ENCODE results near the gene ARPIN. TPM values are rescaled to one million over a fixed set of nuclear protein-coding genes. Genes with fewer than 3 reads are reported as not detected.

Gene ARPIN
- total and polyA plus RNA-seq, 2 experiments from 2014 or later: 0.79 to 2.8 TPM

GRCh38 chr15:89904519-89904918 lies 8.2 kb downstream of the ARPIN start (continued):
- TF ChIP-seq ETS1 (IDR thresholded peaks at IDR 0.05) (no peak), NANOG (IDR thresholded peaks at IDR 0.05; ENCODE audit: borderline replicate concordance) (no peak), ZNF114 (CRISPR knock-in tag; IDR thresholded peaks at IDR 0.05) (no peak), CTCF (conservative IDR thresholded peaks at IDR 0.05; ENCODE audit: low read depth in 2 of 2) (no peak)

DNA sequence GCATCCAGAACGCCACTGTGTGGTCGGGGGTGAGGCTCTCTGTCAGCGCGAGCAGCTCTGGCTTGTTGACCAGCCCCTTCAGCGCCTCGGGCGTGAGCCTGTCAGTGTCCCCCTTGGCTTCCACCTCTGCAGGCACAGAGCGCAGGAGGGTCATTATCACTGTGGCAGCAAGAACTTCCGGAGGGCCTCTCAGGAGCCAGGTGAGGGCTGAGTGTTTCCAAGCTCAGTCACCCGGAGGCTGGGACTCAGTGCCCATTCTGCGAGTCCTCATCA lies 9.0 kb downstream of the ARPIN start:
- H3K36me3 Mint-ChIP-seq (ENCODE audit: low read depth): peaks cover 3% of the 10 kb centered on the region; the same call in 1 of the 3 replicates
- Histone ChIP-seq H2AFZ (no peak overlapping the region), H3K4me2 (no peak overlapping the region), H3K4me1 (ENCODE audit: insufficient read depth) (no peaks in the 10 kb centered on the region), H3K79me2 (replicated peaks; ENCODE audit: insufficient read depth) (no peaks in the 10 kb centered on the region), H3K4me3 (no peak overlapping the region), H4K20me1 (replicated peaks; ENCODE audit: insufficient read depth) (no peaks in the 10 kb centered on the region), H3K9me2 (ENCODE audit: insufficient read depth) (no peaks in the 10 kb centered on the region), H3K27ac (ENCODE audit: low read depth) (no peak overlapping the region), H3K27me3 (ENCODE audit: insufficient read depth) (no peaks in the 10 kb centered on the region), H3F3A (replicated peaks; ENCODE audit: low read depth) (no peaks in the 10 kb centered on the region), H3K36me3 (ENCODE audit: insufficient read depth) (no peaks in the 10 kb centered on the region)
- H3K4me1 Mint-ChIP-seq: no peaks in the 10 kb centered on the region; the same call in 2 of the 3 replicates
- ATAC-seq: no peak
- peaks cover 11% of the 10 kb centered on the region for H3K27me3 Mint-ChIP-seq (ENCODE audit: insufficient read depth, low read depth, poor library complexity)
- no peak for DNase-seq (ENCODE audit: low spot score)
- no peaks in the 10 kb centered on the region for H3K9me3 Mint-ChIP-seq
- no peak overlapping the region for H3K4me3 Mint-ChIP-seq
- no peak overlapping the region for H3K27ac Mint-ChIP-seq
- TF ChIP-seq CTCF (conservative IDR thresholded peaks at IDR 0.05; ENCODE audit: low read depth in 2 of 2) (no peak), EZH2 (IDR thresholded peaks at IDR 0.05; ENCODE audit: low read depth, unreplicated experiment) (no peak), NANOG (IDR thresholded peaks at IDR 0.05; ENCODE audit: borderline replicate concordance) (no peak), EZH2phosphoT487 (IDR thresholded peaks at IDR 0.05; ENCODE audit: unreplicated experiment) (no peak), JUNB (IDR thresholded peaks at IDR 0.05; ENCODE audit: unreplicated experiment) (no peak), ZNF462 (CRISPR knock-in tag; IDR thresholded peaks at IDR 0.05) (no peak), ZNF114 (CRISPR knock-in tag; IDR thresholded peaks at IDR 0.05) (no peak), ZNF331 (CRISPR knock-in tag; IDR thresholded peaks at IDR 0.05; ENCODE audit: low read depth) (no peak), REST (IDR thresholded peaks at IDR 0.05; ENCODE audit: unreplicated experiment) (no peak)
